Vagina (tissue), 2 donors: ENCODE results near the gene DUSP8.

Experiments used
- CTCF ChIP-seq, 3 experiments: fragments of 450-650 bp in 2 of 3; fragments of 200-600 bp in 1 of 3; sonication (generic) in 1 of 3; IDR thresholded peaks; one replicate each; pipeline ENCODE4 v1.5.1; 2017 to 2019; ENCODE audit warnings: antibody characterized with exemption in 3 of 3, mild to moderate bottlenecking in 2 of 3, moderate library complexity in 2 of 3
- POLR2A ChIP-seq, 2 donors: fragments of 450-650 bp; IDR thresholded peaks; one replicate each; pipeline ENCODE4 v1.6.1; 2017; ENCODE audit warnings: antibody characterized with exemption in 2 of 2, mild to moderate bottlenecking in 2 of 2, moderate library complexity in 2 of 2
- POLR2AphosphoS5 ChIP-seq, 2 donors: sonication (generic); formaldehyde crosslinking; IDR thresholded peaks; one replicate each; pipeline ENCODE4 v1.9.0; 2017; ENCODE audit warnings: antibody characterized with exemption in 2 of 2, mild to moderate bottlenecking in 2 of 2, low read depth in 1 of 2; ENCODE audit not compliant: insufficient read depth in 1 of 2

GRCh38 chr11:1510928-1511327 lies 61.1 kb downstream of the DUSP8 start:
- TF ChIP-seq POLR2A (IDR thresholded peaks at IDR 0.05) (no peak), POLR2AphosphoS5 (IDR thresholded peaks at IDR 0.05; ENCODE audit: insufficient read depth in 1 of 2, low read depth in 1 of 2) (no peak), CTCF (IDR thresholded peaks at IDR 0.05) (no peak)
